Non-pigmented ciliary epithelial cell (primary cell): Measurements from ENCODE around the gene HIPK2.
"Not testable (repeated sequence)": the region's sequence is repeated elsewhere in the genome, so short reads cannot be mapped to it uniquely, and the experiment has no call there.

Experiments
- DNase-seq: peaks from one replicate; pipeline ENCODE4 v3.0.0-alpha.2; 2010; ENCODE audit warnings: low read depth

Gene HIPK2

DNA sequence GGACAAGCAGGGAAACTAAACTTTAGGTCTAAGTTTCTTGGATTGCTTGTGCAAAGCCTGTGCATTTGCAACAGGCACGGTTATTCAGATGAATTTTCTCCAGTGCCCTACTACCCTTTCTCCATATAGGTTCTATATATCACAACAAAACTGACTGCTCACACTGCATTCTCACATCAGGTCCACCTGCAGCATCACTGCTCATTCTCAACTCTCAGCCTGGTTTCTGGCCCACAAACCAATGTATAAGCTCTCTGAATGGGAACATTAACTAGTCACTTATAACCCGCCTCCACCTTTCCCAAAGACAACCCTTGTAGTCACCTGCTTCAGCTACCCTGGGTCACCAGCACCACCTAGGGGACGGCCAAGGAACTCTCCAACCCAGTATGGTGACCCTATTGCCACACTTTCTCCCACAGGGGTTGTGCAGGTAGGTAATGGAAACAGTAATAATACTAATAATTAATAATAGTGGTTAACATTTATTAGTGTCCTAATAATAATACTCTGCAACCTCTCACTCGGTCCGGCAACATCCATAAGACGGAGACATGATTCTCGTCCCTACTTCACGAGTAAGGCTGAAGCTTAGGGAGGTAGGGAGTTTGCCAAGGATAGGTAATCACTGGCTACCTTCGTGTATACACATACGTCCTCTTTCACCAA lies 157.0 kb downstream of the HIPK2 start:
- DNase-seq, result no peak

- no peak for DNase-seq
These were observed 158.5 kb downstream of the HIPK2 start for GRCh38 chr7:139619367-139619657.

- DNase-seq, result no peak
These were observed 159.1 kb downstream of the HIPK2 start for GRCh38 chr7:139618482-139619366.

DNA sequence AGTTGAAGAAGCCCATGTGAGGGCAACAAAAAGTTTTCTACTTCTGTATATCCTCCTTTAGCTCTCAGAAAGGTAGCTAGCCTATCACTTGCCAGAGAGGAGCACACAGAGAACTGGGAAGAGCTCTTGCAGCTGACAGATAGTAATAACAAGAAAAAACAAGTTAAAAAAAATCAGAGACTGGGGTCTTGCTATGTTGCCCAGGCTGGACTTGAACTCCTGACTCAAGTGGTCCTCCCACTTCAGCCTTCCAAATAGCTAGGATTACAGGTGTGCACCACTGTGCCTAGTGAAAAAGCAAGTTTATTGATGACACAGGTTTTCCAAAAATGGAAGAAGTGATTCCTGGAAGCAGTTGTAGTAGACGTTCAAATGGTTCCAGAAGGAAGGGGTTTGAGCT lies 160.7 kb downstream of the HIPK2 start:
- no peak for DNase-seq

- DNase-seq, result no peak
These were observed 162.9 kb downstream of the HIPK2 start for GRCh38 chr7:139614886-139615285.

GRCh38 chr7:139613971-139614411 lies 163.8 kb downstream of the HIPK2 start:
- DNase-seq, result no peak

- not testable (repeated sequence) for DNase-seq
These were observed 166.2 kb downstream of the HIPK2 start for GRCh38 chr7:139611556-139611955.

- no peak for DNase-seq
These were observed 167.2 kb downstream of the HIPK2 start for GRCh38 chr7:139610595-139610994.

DNA sequence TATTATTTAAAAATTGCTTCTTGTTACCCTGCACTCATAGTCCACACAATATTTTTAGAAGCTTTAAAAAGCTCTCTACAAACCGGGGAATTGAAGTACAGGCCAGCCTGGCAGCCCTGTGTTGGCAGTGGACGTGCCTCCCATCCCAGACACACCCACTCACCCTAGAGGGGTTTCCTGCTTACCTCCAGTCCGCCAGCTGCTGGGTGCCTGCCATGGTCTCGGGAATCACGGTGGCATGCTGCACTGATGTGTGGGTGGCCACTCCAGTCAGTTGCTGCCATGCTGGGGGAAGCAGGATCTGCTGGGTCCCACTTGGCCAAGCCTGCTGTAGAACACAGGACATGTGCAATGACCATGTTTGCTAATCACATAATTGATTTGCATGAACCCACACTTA lies 173.9 kb downstream of the HIPK2 start:
- no peak for DNase-seq

DNA sequence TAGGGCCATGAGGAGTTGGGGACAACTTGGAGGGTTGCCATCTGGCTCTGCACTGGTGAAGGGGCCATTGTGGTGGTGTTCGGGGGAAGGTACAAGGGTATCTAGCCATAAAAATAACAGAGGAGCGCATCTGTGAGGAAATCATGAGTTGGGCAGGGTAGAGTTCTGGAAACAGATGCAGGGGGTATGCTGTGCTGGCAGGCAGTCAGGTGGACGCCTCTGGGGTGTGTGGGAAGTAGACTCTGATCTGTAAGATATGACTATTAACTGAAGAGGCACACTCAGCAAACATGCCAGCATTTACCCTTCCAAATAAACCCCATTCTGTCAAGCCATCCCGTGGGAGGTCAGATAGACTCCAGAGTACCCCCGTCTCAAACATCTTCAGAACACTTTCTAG lies 174.5 kb downstream of the HIPK2 start:
- DNase-seq, result no peak

- no peak for DNase-seq
These were observed 175.6 kb downstream of the HIPK2 start for GRCh38 chr7:139602143-139602722.

DNA sequence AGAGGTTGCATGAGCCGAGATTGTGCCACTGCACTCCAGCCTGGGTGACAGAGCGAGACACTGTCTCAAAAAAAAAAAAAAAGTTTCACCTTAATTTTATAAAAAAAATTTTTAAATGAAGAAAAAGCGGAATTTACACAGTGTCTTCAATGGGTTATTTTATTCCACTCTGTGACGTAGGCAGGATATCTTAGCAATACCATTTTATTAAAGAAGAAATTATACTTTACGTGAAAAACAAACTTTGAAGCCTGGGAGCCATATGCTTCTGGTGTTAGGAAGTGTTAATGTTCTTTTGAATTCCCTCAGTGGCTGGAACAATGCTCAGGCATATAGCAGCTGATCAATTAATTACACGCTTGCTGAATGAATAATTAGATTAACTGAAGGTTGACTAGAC lies 176.6 kb downstream of the HIPK2 start:
- DNase-seq, result no peak

GRCh38 chr7:139600306-139600705 lies 177.5 kb downstream of the HIPK2 start:
- DNase-seq, result no peak

GRCh38 chr7:139598642-139599041 lies 179.2 kb downstream of the HIPK2 start:
- no peak for DNase-seq

- no peak for DNase-seq
These were observed 180.8 kb downstream of the HIPK2 start for GRCh38 chr7:139597028-139597427.

- no peak for DNase-seq
These were observed 181.2 kb downstream of the HIPK2 start for GRCh38 chr7:139596626-139597025.

GRCh38 chr7:139595806-139596205 lies 182.0 kb downstream of the HIPK2 start:
- no peak for DNase-seq

DNA sequence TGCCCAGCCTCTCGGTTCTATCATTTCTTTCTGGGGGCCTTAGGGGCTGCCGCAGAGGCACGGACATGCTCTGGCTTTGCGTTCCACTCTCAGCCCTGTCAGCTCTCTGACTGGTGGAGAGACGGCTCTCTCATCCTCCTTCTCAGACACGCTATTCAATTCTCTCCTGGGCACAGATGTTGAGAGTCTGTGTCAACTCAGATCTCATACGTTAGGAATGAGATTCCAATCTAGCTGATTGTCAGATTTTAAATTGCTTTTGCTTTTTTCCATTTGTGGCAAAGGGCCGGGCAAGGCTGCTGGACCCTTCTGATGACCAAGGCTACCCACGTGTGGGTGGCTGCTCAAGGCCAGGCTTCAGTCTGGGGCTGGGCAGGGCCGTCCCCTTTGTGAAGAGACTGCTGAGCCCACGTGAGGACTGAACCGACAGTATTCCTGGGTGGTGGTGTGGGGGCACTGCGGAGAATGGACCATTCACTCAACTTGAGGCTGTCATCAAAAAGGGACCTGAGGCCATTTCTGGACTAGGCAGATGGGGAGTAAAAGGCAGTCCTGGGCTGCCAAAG lies 182.8 kb downstream of the HIPK2 start:
- no peak for DNase-seq

DNA sequence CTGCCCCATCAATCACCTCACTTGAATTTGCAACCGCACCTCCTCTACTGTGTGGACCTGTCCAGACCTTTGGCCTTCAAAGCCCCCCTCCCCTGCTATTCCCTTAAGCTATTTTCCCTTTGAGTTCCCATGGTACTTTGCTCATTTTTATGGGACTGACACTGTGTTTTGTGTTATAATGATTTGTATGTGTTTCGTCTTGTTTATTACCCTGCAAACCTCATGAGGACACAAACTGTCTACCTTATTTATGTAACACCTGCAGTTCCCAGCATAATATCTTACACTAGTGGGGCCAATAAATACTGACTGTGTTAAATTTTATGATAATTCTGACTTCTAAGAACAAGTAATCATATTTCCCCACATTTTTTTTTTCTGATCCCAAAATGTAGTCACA lies 183.7 kb downstream of the HIPK2 start:
- DNase-seq, result no peak

DNA sequence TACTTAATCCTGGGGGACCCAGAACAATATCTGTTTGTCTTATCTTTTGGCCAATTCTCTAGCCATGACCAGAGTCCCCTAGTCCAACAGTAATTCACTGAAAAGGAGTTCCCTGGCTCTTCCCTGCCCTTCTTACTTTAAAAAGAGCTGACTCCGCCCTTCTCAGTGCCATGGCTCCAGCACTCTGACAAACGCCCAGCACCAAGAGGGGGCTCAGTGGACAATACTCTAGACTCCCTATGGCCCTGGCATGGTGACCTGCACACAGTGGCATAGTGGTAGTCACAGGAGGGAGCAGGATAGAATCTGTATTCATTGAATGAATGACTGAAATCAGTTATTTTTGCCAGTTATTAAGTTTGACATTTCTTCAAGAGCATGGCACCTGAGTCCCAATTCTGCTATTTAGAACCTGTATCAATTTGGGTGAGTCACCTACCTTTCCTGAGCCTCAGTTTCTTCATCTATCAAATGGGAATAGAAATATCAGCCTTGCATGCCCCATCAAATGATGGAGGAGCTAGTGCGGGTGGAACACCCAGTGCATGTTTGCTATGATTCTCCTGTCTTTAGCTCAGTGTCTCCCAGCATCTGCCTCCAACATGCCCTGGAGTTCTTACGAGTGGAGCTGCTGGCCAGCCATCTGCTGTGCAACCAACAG lies 184.9 kb downstream of the HIPK2 start:
- DNase-seq, result no peak

DNA sequence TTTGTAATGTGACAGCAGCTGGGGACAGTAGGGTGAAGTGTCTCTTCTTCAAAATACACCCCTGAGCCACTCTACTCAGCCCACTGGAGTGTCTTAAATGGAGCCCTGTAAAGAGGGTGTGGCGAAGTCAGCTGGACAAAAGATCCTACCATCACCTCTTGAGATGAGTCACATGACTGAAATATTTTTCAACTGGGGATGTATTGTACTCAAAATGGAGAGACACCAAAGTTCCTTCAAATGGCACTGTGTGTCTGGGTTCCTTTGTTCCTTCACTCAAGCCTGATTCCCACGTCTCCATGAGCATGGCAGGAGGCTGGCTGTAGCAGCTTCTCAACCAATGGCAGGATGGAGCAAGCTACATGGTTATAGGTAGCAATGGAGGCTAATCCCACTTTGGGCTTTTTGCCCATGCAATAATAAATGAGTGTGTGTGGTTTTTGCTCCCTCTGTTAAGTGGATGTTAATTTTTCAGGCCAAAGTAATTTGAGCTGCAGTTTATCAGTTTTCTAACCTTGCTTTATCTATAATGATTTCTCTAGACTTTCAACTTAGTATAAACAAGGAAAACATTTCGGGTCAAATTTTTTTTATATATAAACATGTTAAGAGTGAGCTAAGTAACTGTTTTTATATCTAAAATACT lies 186.1 kb downstream of the HIPK2 start:
- DNase-seq, result no peak

GRCh38 chr7:139589474-139589873 lies 188.3 kb downstream of the HIPK2 start:
- DNase-seq, result no peak
